SK-N-SH (cell line): ENCODE data around the gene ERC2. TPM values are rescaled to one million over a fixed set of nuclear protein-coding genes. Genes with fewer than 3 reads are reported as not detected.

Experiments
- CTCF ChIA-PET: fragments of 300-600, 350-600 bp; formaldehyde crosslinking; extraction: SDS; loops from one replicate; lab custom pipeline; 2021; lab: Yijun Ruan, JAX
- POLR2A ChIA-PET: fragments of 350-600 bp; sonication (Branson Sonifier 250); formaldehyde crosslinking; extraction: SDS; loops from one replicate; lab custom pipeline; 2020; ENCODE audit warnings: antibody characterized with exemption, inconsistent platforms; lab: Yijun Ruan, JAX
- DNase-seq: peaks from one replicate; pipeline ENCODE4 v3.0.0; 2012
- H2AFZ ChIP-seq: fragments of 200-600 bp; sonication (generic); 2 replicates; pipeline ENCODE4 v1.8.1; 2016; ENCODE audit warnings: antibody characterized with exemption, mild to moderate bottlenecking, low read depth
- H3F3A ChIP-seq: fragments of 200-600 bp; sonication (generic); replicated peaks from 2 replicates; pipeline ENCODE3; 2016; ENCODE audit warnings: antibody characterized with exemption, mild to moderate bottlenecking; ENCODE audit not compliant: insufficient read depth
- H3K27ac ChIP-seq, 2 experiments: fragments of 200-500 bp in 1 of 2; fragments of 200-600 bp in 1 of 2; sonication (Bioruptor generic) in 1 of 2; sonication (generic), shearing (Covaris generic) in 1 of 2; 2 replicates each; pipeline versions ENCODE4 v1.5.1 to v1.6.1; 2014 to 2016; ENCODE audit warnings: low read depth in 2 of 2, inconsistent platforms in 1 of 2, low read length in 1 of 2, mild to moderate bottlenecking in 1 of 2, mixed read lengths in 1 of 2
- H3K27me3 ChIP-seq: fragments of 200-600 bp; sonication (generic), shearing (Covaris generic); 2 replicates; pipeline ENCODE4 v1.6.1; 2016; ENCODE audit warnings: mixed run types; ENCODE audit not compliant: insufficient read depth
- H3K36me3 ChIP-seq, 2 experiments: fragments of 200-500 bp in 1 of 2; fragments of 200-600 bp in 1 of 2; sonication (Bioruptor generic) in 1 of 2; sonication (generic) in 1 of 2; replicated peaks in 1 of 2; 2 replicates each; pipeline versions ENCODE3 to v1.5.1; 2014 to 2016; ENCODE audit warnings: low read length in 1 of 2, mild to moderate bottlenecking in 1 of 2; ENCODE audit not compliant: insufficient read depth in 2 of 2, control insufficient read depth in 1 of 2
- H3K4me1 ChIP-seq, 2 experiments: fragments of 200-500 bp in 1 of 2; fragments of 200-600 bp in 1 of 2; sonication (Bioruptor generic) in 1 of 2; sonication (generic), shearing (Covaris generic) in 1 of 2; 2 replicates each; pipeline versions ENCODE4 v1.5.1 to v1.6.1; 2014 to 2016; ENCODE audit warnings: low read depth in 1 of 2, low read length in 1 of 2, mixed run types in 1 of 2; ENCODE audit not compliant: insufficient read depth in 2 of 2, control insufficient read depth in 1 of 2
- H3K4me2 ChIP-seq: fragments of 200-600 bp; sonication (generic), shearing (Covaris generic); 2 replicates; pipeline ENCODE4 v1.6.1; 2017; ENCODE audit warnings: mixed run types
- H3K4me3 ChIP-seq, 2 experiments: fragments of 200-500 bp in 1 of 2; fragments of 200-600 bp in 1 of 2; sonication (Bioruptor generic) in 1 of 2; sonication (generic), shearing (Covaris generic) in 1 of 2; 2 replicates each; pipeline versions ENCODE4 v1.5.1 to v1.8.1; 2014 to 2016; ENCODE audit warnings: low read depth in 2 of 2, inconsistent platforms in 1 of 2, low read length in 1 of 2, mild to moderate bottlenecking in 1 of 2, mixed read lengths in 1 of 2, moderate library complexity in 1 of 2
- H3K79me2 ChIP-seq: fragments of 200-600 bp; sonication (generic); 2 replicates; pipeline ENCODE4 v1.8.1; 2017; ENCODE audit warnings: mild to moderate bottlenecking; ENCODE audit not compliant: insufficient read depth
- H3K9ac ChIP-seq: fragments of 200-600 bp; sonication (generic); 2 replicates; pipeline ENCODE4 v1.6.1; 2017; ENCODE audit warnings: mixed run types
- H3K9me2 ChIP-seq: fragments of 200-600 bp; sonication (generic); 2 replicates; pipeline ENCODE4 v1.6.1; 2017; ENCODE audit warnings: mixed run types
- H3K9me3 ChIP-seq: fragments of 200-600 bp; sonication (generic); 2 replicates; pipeline ENCODE4 v1.6.1; 2017; ENCODE audit warnings: mixed run types, mild to moderate bottlenecking, moderate library complexity
- H4K20me1 ChIP-seq: fragments of 200-600 bp; sonication (generic); 2 replicates; pipeline ENCODE4 v1.6.1; 2017; ENCODE audit warnings: mild to moderate bottlenecking, mixed run types; ENCODE audit not compliant: insufficient read depth
- CTCF ChIP-seq: fragments of 200-600 bp; sonication (generic); IDR thresholded peaks from 2 replicates; pipeline ENCODE4 v1.6.1; 2017; ENCODE audit warnings: antibody characterized with exemption, mild to moderate bottlenecking, moderate library complexity
- ELF1 ChIP-seq: IDR thresholded peaks from 2 replicates; pipeline ENCODE4 v1.4.0; 2012
- EZH2phosphoT487 ChIP-seq: fragments of 200-600 bp; sonication (generic); IDR thresholded peaks from 2 replicates; pipeline ENCODE4 v1.6.1; 2017; ENCODE audit warnings: low read depth, mixed run types, mild to moderate bottlenecking, antibody characterized with exemption, moderate library complexity, borderline replicate concordance
- FOSL2 ChIP-seq: IDR thresholded peaks from 2 replicates; pipeline ENCODE4 v1.4.0; 2012; ENCODE audit warnings: low read depth, mild to moderate bottlenecking, moderate library complexity, borderline replicate concordance
- GABPA ChIP-seq: IDR thresholded peaks from 2 replicates; pipeline ENCODE4 v1.4.0; 2012; ENCODE audit warnings: low read depth, mild to moderate bottlenecking
- JUND ChIP-seq: IDR thresholded peaks from 2 replicates; pipeline ENCODE4 v1.4.0; 2012
- MAX ChIP-seq: IDR thresholded peaks from 2 replicates; pipeline ENCODE4 v1.4.0; 2012; ENCODE audit warnings: low read depth
- MEF2A ChIP-seq: IDR thresholded peaks from 2 replicates; pipeline ENCODE4 v1.4.0; 2012; ENCODE audit warnings: low read depth, borderline replicate concordance
- NFIC ChIP-seq: IDR thresholded peaks from 2 replicates; pipeline ENCODE4 v1.4.0; 2012; ENCODE audit warnings: borderline replicate concordance
- NRF1 ChIP-seq: IDR thresholded peaks from 2 replicates; pipeline ENCODE4 v1.6.1; 2012; ENCODE audit warnings: low read depth, mild to moderate bottlenecking, low read length
- PBX3 ChIP-seq: IDR thresholded peaks from 2 replicates; pipeline ENCODE4; 2012
- POLR2AphosphoS5 ChIP-seq: IDR thresholded peaks from 2 replicates; pipeline ENCODE4 v1.6.1; 2012; ENCODE audit warnings: low read depth, low read length
- RAD21 ChIP-seq: IDR thresholded peaks from 2 replicates; pipeline ENCODE4 v1.6.1; 2012; ENCODE audit warnings: mild to moderate bottlenecking, low read length
- RXRA ChIP-seq: IDR thresholded peaks from 2 replicates; pipeline ENCODE4 v1.4.0; 2012; ENCODE audit warnings: low read depth, mild to moderate bottlenecking, borderline replicate concordance
- SMC3 ChIP-seq: IDR thresholded peaks from 2 replicates; pipeline ENCODE4 v1.6.1; 2012; ENCODE audit warnings: low read depth, low read length, improper control_type of control experiment
- TAF1 ChIP-seq: IDR thresholded peaks from 2 replicates; pipeline ENCODE4 v1.6.1; 2012; ENCODE audit warnings: low read depth, mild to moderate bottlenecking, low read length, moderate library complexity, borderline replicate concordance
- TEAD4 ChIP-seq: IDR thresholded peaks from 2 replicates; pipeline ENCODE4 v1.4.0; 2012; ENCODE audit warnings: mild to moderate bottlenecking, borderline replicate concordance; ENCODE audit not compliant: insufficient read depth
- USF1 ChIP-seq: IDR thresholded peaks from 2 replicates; pipeline ENCODE4 v1.4.0; 2012; ENCODE audit warnings: low read depth, borderline replicate concordance
- USF2 ChIP-seq: fragments of 150-350 bp; IDR thresholded peaks from 2 replicates; pipeline ENCODE4 v1.6.1; 2017; ENCODE audit warnings: antibody characterized with exemption, low read length, low read depth, borderline replicate concordance
- ZBTB33 ChIP-seq: IDR thresholded peaks from 2 replicates; pipeline ENCODE4 v1.4.0; 2012; ENCODE audit warnings: low read depth, borderline replicate concordance
- WGBS: methylation state at CpG from one replicate; pipeline ENCODE4 v1.1.6; 2017; ENCODE audit warnings: low lambda C conversion rate; 5-methylcytosine and 5-hydroxymethylcytosine counted together
- polyA plus RNA-seq, 3 experiments: library from polyadenylated mRNA; depleted of rRNA; stranded (reverse); fragments of >200 nt; gene quantifications; 2 replicates each; pipeline ENCODE4 v1.2.3, GENCODE V29; 2012

Gene ERC2
- polyA plus RNA-seq, 1 of the 3 experiments (the other 2 are of a cell fraction): 1.6 TPM

- DNase-seq: no peak
These were observed 47.1 kb downstream of the ERC2 start for GRCh38 chr3:56421205-56421604.

More at GRCh38 chr3:56421205-56421604, 47.1 kb downstream of the ERC2 start:
- 81% methylated on average over 5 of the region's 5 CpGs for WGBS
- no peak overlapping the region for H3K9ac ChIP-seq
- no peaks in the 10 kb centered on the region for H3F3A ChIP-seq
- no peaks in the 10 kb centered on the region for H3K36me3 ChIP-seq
- no peak overlapping the region for H3K4me3 ChIP-seq
- no peaks in the 10 kb centered on the region for H3K9me2 ChIP-seq
- H3K4me1 ChIP-seq: peaks cover 0 to 11% of the 10 kb centered on the region in 2 experiments; a peak in 2 of 4 replicates
- H3K9me3 ChIP-seq: no peaks in the 10 kb centered on the region
- H3K4me2 ChIP-seq: no peak overlapping the region
- H3K79me2 ChIP-seq: no peaks in the 10 kb centered on the region
- ChIA-PET CTCF (no interaction called here), POLR2A (no interaction called here)
- H4K20me1 ChIP-seq: no peaks in the 10 kb centered on the region
- H3K27ac ChIP-seq: no peak overlapping the region
- no peaks in the 10 kb centered on the region for H3K27me3 ChIP-seq
- TF ChIP-seq SMC3 (no peak), PBX3 (no peak), RXRA (no peak), GABPA (no peak), POLR2AphosphoS5 (no peak), ZBTB33 (no peak), CTCF (no peak), NRF1 (no peak), TAF1 (no peak), FOSL2 (no peak), RAD21 (no peak), TEAD4 (no peak), JUND (no peak), ELF1 (no peak), USF1 (no peak), MEF2A (no peak), NFIC (no peak), MAX (no peak), EZH2phosphoT487 (no peak), USF2 (no peak)
- H2AFZ ChIP-seq: no peak overlapping the region
